ENCODE data around the gene FHL2.

The FHL2 gene

DNA sequence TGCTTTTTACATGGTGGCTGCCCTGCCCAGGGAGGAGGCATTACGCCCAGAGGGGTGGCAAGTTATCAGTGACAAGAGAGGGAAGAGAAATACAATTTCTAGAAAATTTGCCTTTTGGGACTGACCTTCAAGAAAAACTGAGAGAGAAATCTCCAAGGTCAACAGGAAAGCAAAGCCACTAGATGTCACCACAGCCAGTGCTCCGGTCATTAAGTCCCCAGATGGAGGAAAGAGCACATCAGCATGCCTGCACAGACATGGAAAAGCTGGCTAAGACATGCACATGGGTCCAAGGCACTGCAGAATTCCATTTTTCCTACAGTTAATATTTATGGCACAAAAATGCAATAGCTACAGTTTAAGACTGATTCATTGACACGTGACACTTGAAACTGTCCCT, 21.0 kb downstream of the FHL2 start:
- DNase-seq, result no peak

DNA sequence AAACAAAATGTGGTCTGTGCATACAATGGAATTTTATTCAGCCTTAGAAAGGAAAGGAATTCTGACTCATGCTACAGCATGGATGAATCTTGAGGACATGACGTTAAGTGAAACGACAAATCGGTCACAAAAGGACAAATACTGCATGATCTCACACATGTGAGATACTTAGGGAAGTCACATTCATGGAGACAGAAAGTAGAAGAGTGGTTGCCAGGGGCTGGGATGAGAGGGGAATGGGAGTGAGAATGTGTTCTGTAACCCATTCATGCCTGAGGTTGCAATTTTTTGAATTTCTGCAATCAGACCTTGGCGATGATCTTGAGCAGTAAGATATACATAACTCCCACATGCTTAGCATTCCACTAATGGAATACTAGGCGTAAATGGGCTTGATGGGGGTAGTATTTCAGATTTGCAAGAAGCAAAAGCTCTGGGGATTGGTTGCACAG, 22.0 kb downstream of the FHL2 start:
- no peak for DNase-seq

DNA sequence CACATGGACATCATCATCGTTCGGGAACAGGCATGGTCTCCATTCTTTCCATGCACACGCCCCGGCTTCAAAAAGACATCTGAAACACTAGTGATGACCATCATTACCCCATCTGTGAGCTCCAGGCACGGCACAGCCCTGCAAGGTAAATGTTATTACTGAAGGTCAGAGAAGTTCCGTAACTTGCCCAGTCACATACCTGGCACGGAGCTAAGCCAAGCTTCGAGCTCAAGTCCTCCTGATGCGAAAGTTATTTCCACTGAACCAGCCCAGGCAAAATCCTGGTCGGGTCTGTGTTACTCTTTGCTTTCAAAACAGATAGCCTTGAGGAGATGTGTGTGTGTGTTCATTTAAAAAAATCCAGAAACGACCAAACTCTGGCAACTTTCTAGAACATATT, 22.8 kb downstream of the FHL2 start:
- DNase-seq, result no peak

DNA sequence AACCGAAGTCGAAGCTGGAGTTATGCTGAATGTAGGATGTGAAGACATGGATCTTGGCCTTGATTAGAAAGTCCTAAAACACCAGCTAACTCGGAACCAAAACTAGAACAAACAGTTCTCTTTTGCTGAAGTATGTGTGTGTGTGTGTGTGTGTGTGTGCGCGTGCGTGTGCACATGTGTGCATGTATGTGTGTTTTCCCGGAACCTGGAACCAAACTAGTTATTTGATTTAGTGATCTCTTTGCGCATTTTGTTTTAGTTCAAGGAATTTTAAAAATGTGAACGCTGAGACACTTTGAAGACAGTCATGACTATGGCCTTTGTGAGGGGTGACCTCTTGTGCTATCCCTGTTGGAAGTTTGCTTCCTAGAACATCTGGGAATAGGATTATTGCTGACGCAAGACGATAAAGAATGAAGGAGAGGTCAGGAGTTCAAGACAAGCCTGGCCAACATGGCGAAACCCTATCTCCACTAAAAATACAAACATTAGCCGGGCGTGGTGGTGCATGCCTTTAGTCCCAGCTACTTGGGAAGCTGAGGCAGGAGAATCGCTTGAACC, 23.8 kb downstream of the FHL2 start:
- no peak for DNase-seq

DNA sequence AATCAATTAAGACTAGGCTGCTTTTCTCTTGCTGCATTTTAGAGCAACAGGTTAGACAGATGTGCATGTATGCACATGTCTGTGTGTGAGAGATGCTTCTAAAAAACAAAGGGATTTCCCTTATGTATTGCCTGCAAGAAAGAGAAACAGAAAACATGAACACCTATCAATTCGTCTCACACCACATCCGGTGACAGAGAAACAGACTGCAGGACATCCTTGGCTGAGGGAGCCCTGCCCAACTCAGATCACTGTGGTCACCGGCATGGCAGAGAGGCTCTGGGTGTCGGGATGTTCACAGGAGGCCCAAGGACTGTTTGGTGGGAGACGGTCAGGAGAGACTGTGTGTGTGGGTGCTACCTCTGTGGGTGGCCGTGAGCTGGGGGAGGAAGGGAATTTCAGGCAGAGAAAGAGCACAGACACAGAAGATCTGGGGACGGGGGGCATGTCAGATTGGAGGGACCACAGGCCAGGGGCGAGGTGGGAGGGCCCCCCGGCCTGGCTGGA, 24.9 kb downstream of the FHL2 start:
- no peak for DNase-seq

DNA sequence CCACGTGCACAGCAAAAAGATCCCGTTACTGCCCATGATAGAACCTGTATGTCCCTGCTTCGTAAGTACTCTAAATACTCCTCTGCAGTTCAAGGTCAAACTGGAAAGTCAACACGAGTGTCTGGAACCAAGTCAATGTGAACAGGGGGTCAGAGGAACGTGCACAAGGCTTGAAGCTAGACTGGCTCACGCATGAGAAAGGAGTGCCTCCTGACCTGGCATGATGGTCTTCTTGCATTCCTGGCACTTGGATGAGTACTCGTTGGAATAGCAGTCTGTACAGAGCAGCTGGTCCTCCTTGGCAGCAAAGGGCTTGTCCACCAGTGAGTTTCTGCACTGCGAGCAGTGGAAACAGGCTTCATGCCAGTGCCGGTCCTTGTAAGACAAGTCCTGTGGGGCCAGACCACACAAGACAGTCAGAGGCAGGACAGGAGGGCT, 25.5 kb downstream of the FHL2 start:
- DNase-seq, result no peak

DNA sequence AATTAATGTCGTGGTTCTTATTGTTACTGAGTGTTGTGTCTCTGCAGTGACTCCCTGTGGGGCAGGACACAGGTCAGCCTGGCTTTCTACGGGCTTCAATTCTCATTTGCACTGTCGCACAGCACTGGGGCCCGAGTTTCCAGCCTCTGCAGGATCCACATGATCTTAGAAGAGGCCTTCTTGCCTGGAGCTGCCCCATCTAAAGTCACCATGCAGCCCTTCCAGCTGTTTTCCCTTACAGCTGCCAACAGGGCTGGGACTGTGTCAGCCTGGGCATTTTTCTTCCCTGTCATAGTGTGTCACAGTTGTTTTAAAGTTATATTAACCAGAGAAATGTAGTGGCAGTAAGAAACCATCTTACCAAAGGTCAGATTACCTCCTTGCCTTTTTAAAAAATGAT, 27.0 kb downstream of the FHL2 start:
- DNase-seq, result no peak

DNA sequence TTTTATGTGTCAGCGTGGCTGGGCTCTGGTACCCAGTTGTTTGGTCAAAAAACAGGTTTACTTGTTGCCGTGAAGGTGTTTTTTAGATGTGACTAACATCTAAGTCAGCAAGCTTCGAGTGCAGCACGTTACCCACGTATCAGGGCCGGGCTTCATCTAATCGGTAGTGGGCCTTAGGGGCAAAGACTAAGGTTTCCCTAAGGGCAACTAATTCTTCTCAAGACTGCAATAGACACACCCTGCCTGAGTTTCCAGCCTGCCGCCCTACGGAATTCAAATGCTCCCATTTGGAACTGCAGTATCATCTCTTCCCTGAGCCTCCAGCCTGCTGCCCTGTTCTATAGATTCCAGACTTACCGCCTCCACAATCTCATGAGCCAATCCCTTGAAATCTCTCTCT, 27.7 kb downstream of the FHL2 start:
- DNase-seq, result no peak

DNA sequence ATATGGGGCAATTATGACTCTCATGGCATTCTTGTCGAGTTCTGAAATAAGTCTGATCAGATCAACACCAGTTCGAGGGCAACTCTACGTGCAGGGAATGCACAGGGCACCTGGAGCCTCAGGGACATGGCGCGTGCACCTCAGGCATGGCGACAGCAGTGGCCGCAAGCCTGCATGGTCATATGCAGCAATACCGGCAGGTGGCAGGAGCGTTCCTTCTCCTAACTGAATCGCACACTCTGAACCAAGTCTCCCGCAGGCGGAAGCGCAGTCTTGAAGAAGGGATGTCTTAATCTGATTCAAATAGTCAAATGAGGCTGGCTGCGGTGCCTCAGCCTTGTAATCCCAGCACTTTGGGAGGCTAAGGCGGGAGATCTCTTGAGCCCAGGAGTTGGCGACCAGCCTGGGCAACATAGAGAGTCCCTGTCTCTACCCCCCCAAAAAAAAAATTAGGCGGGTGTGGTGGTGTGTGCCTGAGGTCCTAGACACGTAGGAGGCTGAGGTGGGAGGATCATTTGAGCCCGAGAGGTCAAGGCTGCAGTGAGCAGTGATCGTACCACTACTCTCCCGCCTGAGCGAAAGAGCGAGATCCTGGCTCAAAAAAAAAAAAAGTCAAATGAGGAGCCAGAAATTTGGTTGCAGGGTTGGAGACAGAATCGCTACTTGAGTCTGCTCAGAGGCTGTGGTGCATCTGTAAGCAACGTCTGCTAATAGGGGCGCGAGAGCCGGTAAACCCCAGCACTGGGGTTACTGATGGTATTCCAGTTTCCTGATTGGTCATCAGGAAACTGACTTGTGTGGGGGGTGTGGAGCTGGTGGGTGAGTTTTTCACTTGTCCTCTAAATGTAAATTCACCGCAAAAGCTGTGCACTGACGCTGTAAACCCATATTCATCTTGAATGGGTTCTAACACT, 28.8 kb downstream of the FHL2 start:
- DNase-seq, result peak; percentile 93

DNA sequence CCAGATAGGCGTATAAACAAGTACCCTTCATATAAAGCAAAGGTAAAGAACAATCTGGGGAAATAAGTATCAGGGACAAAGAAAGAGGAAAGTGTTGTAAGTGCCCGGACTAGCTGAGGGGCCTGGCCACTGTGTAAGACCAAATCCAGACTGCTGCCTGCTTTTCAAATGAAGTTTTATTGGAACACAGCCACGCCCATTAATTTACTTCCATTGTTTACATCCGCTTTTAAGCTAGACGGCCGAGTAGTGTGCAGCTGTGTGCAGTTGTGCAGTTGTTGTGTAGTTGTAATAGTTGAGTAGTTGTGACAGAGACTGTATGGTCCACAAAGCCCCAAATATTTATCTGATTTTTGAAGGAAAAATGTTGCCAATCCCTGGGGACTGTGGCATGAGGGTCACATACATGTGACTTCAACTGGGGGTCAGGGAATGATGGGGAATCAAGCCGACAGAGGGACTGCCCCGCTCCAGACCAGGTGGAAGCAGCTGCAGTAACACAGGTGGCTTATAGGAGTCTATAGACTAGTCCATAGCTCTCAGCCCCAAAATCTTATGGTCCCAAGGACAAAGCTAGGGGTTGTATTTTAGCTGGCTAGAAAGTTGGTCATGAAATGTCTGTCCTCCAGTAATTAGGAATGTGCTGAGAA, 30.0 kb downstream of the FHL2 start:
- no peak for DNase-seq

DNA sequence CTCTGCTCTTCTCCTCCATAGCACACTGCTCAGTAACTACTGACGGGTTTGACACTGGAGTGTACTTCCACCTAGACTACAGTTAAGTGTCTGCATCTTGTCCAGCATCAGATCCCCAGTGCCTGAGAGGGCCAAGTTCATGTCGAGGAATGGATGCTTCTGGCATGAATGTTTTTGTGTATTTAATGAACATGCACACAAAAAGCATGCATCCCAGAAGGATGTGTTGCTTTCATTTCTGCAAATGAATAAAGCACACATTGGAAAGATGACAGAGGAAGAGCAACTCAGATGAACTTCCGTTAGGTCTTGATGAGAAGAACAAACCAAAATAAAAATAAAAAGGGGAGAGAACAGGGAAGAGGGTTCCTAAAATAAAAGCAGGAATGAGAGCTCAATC, 33.6 kb downstream of the FHL2 start:
- no peak for DNase-seq

DNA sequence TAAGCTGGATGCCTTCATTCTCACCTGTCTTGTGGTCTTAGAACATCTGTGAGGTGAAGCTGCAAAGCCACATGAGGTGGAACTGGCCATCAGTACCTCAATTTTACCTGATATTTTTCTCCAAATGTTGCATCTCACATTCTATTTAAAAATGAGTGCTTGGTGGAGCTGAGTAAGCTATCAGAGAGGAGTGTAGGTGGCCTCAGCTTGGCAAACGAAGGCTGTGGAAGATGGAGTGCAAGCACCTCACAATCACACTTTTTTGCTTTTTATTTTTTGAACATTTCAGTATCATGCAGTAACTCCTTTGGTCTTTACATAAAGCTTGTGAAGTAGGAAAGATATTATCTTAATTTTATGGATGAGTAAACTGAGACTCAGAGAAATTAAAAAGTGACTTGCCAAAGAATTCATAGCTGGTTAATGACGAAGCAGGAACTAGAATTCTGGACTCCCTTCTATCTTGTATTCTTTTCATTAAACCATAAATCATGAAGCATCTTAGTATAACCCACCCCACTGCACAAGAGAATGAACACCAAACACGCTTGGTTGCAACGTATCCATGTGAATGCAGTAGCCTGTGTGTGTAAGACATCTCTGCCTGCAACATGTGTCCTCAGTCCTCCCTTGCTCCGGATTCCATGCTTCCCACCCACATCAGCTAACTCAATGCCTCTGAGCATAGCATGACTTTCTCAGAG, 34.3 kb downstream of the FHL2 start:
- DNase-seq, result no peak

DNA sequence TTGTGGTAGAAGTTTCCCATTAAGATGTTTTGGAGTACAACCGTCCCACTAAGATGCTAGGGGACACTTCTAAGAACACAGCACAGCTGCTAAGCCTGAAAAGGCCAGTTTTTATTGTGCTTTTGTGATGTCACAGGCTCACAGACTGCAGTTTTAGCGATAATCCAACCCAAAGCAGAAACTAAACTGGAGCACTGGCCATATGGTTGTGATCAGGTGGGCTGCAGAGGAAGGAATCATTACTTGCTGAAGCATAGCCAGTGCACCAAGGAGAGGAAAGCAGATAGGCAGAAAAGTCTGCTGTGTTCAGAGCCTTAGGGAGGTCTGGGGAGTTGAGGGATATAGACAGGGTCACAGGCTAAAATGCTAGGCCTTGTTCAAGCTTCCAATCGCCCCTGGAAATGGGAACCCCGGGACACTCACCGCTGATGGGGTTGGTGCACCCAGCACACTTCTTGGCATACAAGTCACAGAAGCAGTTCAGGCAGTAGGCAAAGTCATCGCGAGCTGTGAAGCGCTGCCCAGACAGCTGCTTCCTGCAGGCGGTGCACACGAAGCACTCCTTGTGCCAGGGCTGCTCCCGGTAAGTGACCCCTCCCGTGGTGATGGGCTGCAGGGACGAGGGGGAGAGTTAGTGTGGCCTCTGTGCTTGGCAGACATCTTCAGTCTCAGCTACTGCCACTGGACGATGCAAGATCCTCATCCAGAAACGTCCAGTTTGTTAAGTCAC, 35.8 kb downstream of the FHL2 start:
- DNase-seq, result no peak

DNA sequence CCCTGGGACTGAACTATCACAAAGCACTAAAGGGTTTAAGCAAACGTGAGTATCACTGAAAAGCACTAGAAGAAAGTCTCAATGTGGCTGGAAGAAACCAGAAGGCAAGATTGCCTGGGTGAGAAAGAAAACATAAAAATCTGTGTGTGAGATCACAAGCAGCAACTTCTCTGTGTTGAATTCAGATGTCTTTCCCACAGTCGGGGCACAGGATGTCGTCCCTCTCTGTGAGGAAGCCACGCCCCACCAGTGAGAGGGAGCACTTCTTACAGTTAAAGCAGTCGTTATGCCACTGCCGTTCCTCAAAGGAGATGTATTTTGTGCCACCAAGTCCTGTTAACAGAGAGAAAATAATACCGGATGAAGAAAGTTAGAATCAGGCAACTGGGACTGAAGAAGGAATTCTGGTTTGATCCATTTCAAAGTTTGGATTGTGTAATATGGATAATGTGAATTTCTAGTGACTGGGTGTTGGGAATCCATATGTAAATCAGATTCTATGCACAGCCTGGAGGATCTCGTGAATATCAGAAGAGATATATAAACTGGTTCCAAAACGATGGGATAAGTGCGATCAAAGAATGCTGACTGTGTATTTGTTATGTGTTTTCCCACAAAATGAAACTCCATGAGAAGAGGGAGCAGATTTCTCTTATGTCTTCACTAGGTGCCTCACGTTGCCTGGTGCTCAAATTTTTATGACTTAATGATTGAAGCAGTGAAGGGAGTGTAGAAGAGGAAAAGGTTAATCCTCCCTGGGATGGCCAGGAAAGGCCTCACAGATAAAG, 37.6 kb downstream of the FHL2 start:
- DNase-seq, result no peak

DNA sequence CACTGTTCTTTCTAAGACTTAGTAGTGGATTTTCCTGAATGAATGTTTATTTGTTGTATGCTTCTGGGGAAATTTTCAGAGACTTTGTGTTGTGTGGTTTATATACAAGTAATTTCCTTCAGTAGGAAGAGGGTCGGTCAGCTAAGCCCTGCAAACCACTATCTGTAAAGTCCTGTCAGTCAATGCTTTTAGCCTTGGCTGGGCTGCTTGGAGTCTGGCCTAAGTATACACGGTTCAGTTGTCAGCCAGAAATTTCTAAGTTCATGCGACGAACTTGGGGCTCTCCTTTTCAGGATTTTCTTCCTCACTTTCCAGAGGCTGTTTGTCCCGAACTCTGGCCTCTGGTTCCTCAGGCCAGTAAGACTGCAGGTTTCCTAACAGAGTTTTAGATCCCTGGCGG, 40.3 kb downstream of the FHL2 start:
- no peak for DNase-seq

DNA sequence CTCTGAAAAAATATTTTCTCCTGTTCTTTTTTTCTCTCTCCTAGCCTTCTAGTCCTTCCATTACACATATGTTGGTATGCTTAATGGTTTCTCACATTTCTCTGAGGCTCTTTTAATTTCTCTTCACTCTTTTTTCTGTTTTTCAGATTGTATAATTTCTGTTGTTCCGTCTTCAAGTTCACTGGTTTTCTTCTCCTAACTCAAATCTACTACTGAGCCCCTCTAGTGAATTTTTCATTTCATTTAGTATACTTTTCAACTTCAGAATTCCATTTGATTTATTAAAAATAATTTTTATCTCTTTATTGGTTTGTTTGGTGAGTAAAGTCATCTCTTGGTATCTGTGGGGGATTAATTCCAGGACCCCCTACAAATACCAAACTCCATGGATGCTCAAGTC, 41.7 kb downstream of the FHL2 start:
- DNase-seq, result no peak

DNA sequence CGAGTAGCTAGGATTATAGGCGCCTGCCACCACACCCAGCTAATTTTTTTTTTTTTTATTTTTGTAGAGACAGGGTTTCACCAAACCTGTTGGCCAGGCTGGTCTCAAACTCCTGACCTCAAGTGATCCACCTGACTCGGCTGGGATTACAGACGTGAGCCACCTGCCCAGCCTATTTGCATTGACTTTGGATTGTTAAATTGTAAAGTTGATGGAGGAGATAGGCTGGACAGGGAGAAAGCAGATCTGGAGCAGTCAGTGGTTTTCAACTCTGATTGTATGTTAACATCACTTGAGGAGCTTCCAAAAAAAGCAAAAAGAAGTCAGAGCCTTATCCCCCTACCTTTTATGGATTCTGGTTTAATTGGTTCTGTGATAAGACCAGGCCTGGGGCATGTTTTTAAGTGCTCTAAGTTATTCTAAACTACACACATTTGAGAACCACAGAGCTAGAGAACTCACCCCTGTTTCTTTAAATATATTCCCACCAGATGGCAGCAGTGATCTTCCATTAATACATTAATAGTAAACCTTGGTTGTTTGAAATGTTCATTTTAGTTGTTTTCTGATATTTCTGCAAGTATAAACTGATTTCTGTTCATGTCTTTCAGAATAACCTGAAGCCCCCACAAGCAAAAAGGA, 54.0 kb downstream of the FHL2 start:
- no peak for DNase-seq

DNA sequence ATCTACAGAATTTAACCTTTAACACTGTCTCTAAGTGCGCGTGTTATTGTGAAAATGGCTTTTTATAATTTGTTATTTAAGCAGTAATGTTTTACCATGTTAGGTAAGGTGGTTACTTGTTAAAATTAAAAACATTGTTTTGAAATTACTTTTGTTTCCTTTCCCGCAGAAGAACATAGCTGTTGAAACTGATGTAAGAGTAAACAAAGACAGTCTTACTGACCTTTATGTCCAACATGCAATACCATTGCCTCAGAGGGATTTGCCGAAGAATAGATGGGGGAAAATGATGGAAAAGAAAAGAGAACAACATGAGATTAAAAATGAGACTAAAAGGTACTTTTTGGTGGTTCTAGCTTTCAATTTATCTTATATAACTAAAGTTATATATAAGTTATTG, 59.4 kb downstream of the FHL2 start:
- no peak for DNase-seq

DNA sequence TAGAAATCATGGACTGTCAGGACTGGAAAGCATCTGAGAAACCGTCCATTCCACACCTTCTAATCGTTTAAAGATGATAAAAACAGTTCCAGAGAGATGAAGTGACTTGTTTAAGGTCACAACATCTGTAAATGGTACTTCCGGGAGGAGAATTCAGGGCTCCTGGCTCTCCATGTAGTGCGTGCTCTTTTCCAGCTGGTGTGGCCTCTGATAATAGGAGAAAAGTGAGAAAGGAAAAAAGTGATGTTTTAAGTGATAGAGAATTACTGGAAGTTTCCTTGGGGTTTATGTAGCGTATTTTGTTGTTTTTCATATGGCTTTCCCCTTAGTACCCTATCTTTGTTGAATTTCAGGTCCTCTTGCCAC, 60.8 kb downstream of the FHL2 start:
- no peak for DNase-seq

DNA sequence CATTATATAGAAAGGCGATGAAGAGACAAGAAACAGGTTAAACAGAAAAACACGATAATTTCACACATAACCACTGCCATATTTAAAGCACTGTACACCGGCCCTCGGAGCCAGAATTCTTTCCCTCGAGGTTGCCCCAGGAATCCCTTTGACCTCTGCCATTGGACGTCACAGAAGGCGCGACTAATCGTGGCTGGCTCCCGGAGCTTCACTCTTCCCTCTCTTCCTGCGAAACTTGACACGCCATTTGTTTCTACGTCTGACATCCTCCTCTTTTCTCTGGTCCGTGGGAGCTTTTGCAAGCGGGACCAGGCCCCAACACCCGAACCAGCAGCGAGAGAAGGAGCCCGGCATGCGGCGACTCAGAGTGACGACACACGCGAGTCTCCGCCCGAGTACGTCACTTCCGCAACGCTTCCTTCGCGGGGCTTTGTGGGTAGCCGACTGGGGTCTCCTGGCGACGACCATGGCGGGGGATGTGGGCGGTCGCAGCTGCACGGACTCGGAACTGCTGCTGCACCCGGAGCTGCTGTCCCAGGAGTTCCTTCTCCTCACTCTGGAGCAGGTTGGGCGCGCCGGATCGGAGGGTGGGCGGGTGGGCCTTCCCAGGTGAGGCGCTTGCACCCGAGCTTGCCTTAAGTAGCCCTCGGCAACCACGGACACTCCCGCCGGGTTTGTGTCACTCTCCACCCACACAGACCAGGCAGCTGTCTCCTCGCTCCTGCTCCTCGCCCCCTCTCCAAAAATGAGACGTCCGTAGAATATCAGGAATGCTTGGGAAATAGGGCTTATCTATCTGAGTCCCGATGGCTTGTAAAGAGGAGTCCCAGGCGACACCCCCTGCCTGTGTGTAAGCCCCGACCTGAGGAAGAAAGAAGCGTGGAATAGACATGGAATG, 61.5 kb downstream of the FHL2 start, which contains the start of gene C2orf49:
TSS of gene C2orf49 (plus strand) at position 419 of the 898 bp plus-strand sequence. CDS start at position 467, 48 bp downstream.
- peak; percentile 94 for DNase-seq
